Progenitor cell of endocrine pancreas (in vitro differentiated cells): ENCODE data around the gene NCS1. TPM values are rescaled to one million over a fixed set of nuclear protein-coding genes. Genes with fewer than 3 reads are reported as not detected.

ENCODE experiments used
- DNase-seq: peaks from one replicate; pipeline ENCODE4 v3.0.0; 2021; ENCODE audit warnings: low spot score; ENCODE audit not compliant: unreplicated experiment
- H3K27ac Mint-ChIP-seq: 2 replicates; pipeline ENCODE4 v1.8.0; 2021; ENCODE audit warnings: mild to moderate bottlenecking, moderate library complexity, mixed read lengths
- H3K27me3 Mint-ChIP-seq: 2 replicates; pipeline ENCODE4 v1.8.0; 2021; ENCODE audit warnings: mixed read lengths
- H3K36me3 Mint-ChIP-seq: 2 replicates; pipeline ENCODE4 v1.8.0; 2022; ENCODE audit warnings: mixed read lengths; ENCODE audit not compliant: insufficient read depth
- H3K4me1 Mint-ChIP-seq: 2 replicates; pipeline ENCODE4 v1.8.0; 2021; ENCODE audit warnings: low read depth, mixed read lengths
- H3K4me3 Mint-ChIP-seq: 2 replicates; pipeline ENCODE4 v1.8.0; 2021; ENCODE audit warnings: low read depth, mild to moderate bottlenecking, moderate library complexity, mixed read lengths
- H3K9me3 Mint-ChIP-seq: 2 replicates; pipeline ENCODE4 v1.8.0; 2021; ENCODE audit warnings: low read depth, mixed read lengths
- total RNA-seq: library from RNA; stranded (reverse); gene quantifications from 2 replicates; pipeline ENCODE4 v1.2.1, GENCODE V29; 2021
- TF ChIP-seq, protein P1 (sequence below): fragments of 200-600 bp; sonication (generic); IDR thresholded peaks from one replicate; pipeline ENCODE4 v1.5.0; 2021; ENCODE audit warnings: antibody characterized with exemption, mild to moderate bottlenecking; ENCODE audit not compliant: unreplicated experiment

NCS1 gene
- total RNA-seq, 1 donor from 2014 or later, result 29.0 TPM

DNA sequence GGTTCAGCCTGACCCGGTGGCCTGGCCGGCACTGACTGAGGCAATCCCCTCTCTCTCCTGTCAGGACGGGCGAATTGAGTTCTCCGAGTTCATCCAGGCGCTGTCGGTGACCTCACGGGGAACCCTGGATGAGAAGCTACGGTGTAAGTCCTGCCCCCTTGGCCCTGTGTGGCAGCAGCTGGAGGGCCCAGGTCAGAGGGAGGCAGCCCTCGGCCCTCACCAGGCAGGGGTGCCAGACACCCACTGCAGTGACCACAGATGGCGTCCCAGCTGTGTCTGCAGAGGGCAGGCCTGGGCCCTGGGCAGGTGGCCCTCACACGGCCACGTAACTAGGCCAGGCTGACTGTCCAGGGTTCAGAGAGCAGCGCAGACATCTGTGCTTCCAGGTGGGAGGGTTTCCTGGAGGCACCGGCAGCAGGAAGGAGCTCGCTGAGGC is 47.5 kb downstream of the NCS1 start:
- Mint-ChIP-seq H3K9me3 (no peaks in the 10 kb centered on the region), H3K4me3 (no peak overlapping the region), H3K27me3 (no peaks in the 10 kb centered on the region), H3K4me1 (no peaks in the 10 kb centered on the region), H3K36me3 (peaks cover 1% of the 10 kb centered on the region), H3K27ac (peak overlapping the region; percentile 62)
- DNase-seq, result no peak
- TF ChIP-seq, protein P1, sequence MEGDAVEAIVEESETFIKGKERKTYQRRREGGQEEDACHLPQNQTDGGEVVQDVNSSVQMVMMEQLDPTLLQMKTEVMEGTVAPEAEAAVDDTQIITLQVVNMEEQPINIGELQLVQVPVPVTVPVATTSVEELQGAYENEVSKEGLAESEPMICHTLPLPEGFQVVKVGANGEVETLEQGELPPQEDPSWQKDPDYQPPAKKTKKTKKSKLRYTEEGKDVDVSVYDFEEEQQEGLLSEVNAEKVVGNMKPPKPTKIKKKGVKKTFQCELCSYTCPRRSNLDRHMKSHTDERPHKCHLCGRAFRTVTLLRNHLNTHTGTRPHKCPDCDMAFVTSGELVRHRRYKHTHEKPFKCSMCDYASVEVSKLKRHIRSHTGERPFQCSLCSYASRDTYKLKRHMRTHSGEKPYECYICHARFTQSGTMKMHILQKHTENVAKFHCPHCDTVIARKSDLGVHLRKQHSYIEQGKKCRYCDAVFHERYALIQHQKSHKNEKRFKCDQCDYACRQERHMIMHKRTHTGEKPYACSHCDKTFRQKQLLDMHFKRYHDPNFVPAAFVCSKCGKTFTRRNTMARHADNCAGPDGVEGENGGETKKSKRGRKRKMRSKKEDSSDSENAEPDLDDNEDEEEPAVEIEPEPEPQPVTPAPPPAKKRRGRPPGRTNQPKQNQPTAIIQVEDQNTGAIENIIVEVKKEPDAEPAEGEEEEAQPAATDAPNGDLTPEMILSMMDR, result no peak

DNA sequence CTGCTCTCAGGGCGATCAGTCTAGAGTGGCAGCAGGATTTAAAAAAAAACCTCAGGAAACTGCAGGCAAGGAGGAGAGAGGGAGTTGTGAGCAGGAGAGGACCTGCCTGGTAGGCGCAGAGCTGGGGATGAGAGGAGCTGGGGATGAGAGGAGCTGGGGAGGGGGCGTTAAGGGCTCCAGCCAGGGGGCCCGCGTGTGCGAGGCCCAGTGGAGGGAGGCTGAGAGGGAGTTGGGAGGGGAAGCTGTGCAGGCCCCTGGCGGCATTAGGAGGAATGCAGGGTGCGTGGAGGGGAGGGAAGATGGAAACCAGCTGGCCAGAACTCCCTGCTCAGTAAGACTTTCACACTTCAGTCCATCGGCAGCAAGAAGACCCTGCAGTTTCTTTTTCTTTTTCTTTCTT is 48.1 kb downstream of the NCS1 start:
- no peaks in the 10 kb centered on the region for H3K9me3 Mint-ChIP-seq
- no peak overlapping the region for H3K4me3 Mint-ChIP-seq
- no peaks in the 10 kb centered on the region for H3K27me3 Mint-ChIP-seq
- no peak for DNase-seq
- H3K4me1 Mint-ChIP-seq, result no peaks in the 10 kb centered on the region
- TF ChIP-seq, protein P1, result no peak
- H3K36me3 Mint-ChIP-seq, result peaks cover 1% of the 10 kb centered on the region
- peak overlapping the region; percentile 29 for H3K27ac Mint-ChIP-seq

DNA sequence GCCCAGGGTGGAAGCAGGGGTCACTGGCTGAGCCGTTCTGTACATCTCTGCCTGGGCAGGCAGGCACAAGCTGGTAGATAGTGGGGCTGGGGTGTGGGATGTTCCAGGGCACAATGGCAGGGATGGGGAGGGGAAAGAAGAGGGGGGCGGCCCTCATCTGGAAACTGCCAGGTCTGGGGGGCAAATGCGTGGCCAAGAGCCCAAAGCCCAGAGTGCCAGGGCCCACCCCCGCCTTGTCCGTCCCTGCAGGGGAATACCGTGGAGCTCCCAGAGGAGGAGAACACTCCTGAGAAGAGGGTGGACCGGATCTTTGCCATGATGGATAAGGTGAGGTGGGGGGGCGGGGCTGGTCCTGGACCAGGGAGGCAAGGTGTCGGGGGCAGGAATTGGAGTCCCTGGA is 50.6 kb downstream of the NCS1 start:
- Mint-ChIP-seq H3K36me3 (peaks cover 14% of the 10 kb centered on the region), H3K4me3 (no peak overlapping the region), H3K27me3 (no peaks in the 10 kb centered on the region), H3K9me3 (peaks cover 7% of the 10 kb centered on the region), H3K4me1 (no peaks in the 10 kb centered on the region), H3K27ac (no peak overlapping the region)
- TF ChIP-seq, protein P1, result no peak
- no peak for DNase-seq

DNA sequence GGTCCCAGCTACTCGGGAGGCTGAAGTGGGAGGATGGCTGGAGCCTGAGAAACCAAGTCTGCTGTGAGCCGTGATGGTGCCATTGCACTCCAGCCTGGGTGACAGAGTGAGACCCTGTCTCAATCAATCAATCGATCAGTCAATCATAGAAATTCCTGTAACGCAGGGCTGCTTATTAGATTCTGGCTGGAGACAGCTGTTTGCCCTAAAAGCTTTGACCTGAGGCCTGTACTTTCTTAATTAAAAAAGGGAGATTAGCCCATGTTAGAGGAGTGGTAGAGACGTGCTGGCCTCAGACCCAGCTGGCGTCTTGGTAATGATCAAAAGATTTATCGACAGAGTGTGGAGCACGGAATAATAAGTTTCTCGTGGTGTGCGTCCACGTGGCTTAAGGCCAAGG is 52.9 kb downstream of the NCS1 start:
- TF ChIP-seq, protein P1, result no peak
- peaks cover 25% of the 10 kb centered on the region for H3K36me3 Mint-ChIP-seq
- H3K27me3 Mint-ChIP-seq, result no peaks in the 10 kb centered on the region
- no peak overlapping the region for H3K27ac Mint-ChIP-seq
- no peak overlapping the region for H3K4me3 Mint-ChIP-seq
- no peaks in the 10 kb centered on the region for H3K4me1 Mint-ChIP-seq
- H3K9me3 Mint-ChIP-seq, result peaks cover 7% of the 10 kb centered on the region
- no peak for DNase-seq

DNA sequence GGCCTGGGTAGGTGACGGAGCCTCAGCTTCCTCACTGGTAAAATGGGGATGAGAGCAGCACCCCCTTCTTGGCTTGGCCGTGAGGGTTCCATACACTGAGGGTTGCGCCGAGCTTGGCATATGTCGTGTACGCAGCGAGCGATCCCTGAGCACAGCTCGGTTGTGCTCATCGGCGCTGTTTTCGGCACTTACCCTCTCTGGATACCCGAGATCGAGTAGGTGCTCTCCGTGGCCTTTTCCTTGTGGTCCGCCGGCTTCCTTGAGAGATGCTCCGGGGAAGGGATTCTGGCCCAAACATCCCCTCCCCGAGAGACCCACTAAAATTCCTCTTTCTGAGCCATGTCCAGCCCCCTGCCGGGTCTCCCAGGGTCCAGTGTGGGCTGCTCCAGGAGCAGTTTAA is 53.4 kb downstream of the NCS1 start:
- TF ChIP-seq, protein P1, result no peak
- Mint-ChIP-seq H3K4me1 (no peaks in the 10 kb centered on the region), H3K9me3 (peaks cover 7% of the 10 kb centered on the region), H3K36me3 (peaks cover 25% of the 10 kb centered on the region), H3K27me3 (no peaks in the 10 kb centered on the region), H3K4me3 (no peak overlapping the region), H3K27ac (no peak overlapping the region)
- no peak for DNase-seq
